Kidney tubule cell (primary cell): ENCODE data around the gene TBL1X.

Experiments used
- DNase-seq: peaks from one replicate; pipeline ENCODE4 v3.0.0-alpha.2; 2018; ENCODE audit warnings: low spot score

TBL1X gene

DNA sequence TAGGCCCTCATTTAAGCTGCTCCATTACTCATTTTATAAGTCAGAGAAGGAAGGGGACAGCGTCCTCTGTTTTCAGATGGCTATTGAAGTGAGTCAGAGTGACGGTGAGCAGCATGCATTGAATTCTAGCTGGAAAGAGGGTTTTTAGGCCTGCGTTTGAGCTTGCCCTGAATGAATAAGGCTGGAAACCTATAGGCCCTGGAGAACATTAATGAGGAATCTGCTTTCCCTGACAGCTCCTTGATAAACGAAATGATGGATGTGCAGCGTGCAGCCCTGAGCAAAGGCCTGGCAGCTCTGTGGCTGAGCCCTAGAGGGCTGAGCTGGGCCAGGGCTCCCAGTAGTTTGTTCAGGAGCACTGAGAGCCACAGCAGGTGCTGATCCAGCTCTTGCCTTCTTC is 33.4 kb downstream of the TBL1X start:
- no peak for DNase-seq

DNA sequence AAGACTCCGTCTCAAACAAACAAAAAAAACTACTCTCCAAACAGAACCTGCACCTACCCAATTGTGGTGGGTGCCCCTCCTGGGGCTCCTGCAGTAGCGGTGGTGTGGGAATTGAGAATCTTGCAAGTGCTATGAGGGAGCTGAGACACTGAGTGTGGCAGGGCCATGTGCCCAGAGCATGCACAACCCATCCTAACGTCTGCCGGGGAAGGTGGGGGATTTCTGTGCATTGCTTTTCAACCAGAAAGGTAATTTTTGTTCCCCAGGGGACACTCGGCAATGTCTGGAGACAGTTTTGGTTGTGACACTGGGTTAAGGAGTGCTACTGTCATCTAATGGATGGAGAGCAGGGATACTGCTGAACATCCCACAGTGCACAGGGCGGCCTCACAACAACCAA is 35.7 kb downstream of the TBL1X start:
- DNase-seq = no peak

DNA sequence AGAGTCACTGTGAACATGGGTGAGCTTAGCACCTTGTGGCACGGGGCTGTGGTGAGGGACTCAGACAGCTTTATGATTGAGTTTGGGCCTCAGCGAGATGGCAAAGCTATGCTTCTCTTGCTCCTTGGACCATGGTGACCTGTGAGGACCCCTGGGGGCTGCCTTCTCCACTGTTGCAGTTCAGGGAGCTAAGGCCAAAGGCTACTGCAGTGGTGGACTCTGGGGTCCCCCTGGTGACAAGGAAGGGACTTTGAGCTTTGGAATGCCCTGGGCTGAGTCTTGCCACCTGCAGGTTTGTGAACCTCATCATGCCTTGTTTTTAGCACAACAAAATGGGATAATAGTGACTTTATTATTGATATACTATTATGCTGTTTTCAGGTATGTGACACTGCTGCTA is 36.5 kb downstream of the TBL1X start:
- DNase-seq = no peak

DNA sequence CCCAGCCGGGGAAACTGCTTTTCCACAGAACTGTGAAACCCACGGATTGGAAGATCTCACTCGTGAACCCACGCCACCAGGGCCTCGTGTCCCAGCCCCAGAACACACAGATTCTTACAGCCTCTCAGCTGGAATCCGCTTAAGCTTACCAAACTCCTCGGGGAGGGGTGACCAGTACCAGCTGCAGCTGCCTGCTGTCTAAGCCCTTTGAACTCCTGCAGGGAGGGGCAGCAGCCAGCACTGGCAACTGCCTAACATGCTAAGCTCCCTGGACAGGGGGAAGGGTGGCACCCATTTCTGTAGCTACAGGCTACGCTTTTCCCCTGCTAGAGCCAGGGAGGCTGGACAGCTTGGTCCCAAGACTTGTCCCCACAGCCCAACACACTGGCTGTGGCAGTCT is 38.4 kb downstream of the TBL1X start:
- no peak for DNase-seq

DNA sequence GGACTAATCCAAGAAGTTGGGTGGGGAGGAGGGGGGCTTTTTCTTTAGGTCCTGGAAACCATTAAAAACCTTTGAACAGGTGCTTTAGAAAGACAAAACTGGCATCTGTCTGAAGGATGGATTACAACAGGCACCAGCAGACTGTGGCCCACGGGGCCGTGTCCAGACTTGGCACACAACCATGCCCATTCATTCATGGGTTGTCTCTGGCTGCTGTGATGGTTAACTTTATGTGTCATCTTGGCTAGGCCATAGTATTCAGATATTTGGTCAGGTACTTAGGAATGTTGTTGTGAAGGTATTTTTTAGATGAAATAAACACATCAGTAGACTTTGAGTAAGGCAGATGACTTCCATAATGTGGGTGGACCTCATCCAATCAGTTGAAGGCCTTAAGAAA is 45.5 kb downstream of the TBL1X start:
- DNase-seq = peak; percentile 68

DNA sequence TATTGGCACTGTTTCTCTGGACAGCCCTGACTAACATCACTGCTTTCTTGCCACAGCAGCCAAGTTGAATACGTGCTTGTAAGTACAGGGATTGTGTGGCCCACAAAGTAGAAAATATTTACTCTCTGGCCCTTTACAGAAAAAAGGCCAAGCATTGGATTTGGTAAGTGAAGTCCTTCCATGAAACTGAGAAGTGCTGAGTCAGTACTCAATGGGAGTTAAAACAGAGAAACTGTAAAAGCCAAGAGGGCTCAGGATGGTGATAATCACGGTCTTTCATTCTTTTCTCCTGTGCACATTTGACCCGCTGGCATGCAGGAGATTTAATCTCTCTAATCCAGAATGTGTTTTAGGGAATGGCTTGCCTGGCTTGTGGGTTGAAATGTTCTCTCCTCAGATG is 46.1 kb downstream of the TBL1X start:
- no peak for DNase-seq

DNA sequence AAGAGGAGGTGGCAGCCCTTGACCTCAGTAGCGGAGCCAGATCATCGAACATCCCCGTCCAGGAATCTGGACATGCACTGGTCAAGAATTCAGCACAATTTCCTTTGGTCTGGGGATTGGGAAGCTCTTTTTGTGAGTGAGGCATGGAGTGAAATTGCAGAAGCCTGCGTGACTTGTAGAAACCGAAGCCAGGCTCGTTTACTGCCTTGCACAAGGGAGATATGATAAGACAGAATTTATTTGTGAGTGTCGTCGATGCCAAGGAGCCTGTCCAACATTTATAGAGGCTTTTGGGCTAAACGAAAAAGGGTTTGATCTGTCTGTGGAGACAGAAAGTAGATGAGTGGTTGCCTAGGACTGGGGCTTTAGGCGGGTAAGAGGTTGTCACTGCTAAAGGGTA is 50.6 kb downstream of the TBL1X start:
- no peak for DNase-seq

DNA sequence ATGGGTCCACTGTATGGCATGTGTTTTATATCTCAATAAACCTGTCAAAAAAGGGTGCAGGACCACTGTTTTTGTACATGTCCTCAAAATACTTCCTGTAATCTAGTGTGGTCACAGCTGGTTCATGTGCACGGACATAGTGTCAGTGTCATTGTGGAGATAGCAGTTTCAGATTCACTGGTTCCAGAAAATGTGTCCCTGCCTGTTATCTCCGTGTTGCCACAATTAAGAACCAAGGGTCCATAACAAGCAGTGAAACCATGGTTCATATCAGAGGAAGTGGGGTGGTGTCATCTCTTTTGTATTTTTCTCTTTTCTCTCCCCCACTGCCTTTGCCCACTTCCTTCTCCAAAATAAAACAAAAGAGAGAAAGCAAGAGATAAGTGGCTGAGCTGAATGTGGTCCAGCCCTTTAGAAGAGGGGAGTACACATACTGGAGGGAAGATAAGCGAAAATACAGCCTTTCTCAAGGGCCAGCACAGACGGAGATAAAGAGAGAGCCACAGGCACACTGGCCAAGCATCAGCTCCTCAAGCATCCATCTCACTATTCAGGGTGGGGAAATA is 51.2 kb downstream of the TBL1X start:
- DNase-seq = no peak

DNA sequence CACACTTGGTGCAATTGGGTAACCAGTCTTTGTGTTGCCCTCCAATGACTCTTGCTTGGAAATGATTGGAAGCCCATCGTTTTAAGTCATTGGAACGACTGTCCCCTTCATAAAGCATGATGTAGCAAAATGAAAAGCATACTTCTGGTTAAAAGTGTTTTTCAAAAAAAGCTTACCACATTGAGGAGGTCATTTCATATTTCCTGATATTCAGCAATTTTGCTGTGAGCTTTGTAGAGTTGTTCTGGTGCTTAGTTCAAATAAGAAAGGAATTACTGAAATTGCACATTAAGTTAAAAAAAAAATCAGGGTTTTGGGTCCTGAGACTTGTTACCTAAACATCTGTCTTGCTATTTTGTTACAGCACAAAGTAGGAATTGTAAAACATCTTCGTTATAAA is 51.8 kb downstream of the TBL1X start:
- no peak for DNase-seq

DNA sequence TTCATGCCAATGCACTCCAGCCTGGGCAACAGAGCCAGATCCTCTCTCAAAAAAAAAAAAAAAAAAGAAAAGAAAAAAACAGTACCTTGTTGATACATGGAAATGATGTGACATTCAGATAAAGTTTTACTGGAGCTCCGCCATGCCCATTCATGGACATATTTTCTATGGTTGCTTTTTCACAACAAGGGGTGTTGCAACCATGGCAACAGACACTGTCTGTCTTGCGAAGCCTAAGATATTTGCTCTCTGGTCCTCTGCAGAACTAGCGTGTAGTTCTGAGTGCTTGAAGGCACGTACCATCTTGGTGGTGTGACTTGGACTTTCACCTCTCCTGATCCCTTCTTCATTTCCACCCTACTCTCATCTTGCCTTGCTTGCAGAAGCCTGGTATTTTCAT is 53.2 kb downstream of the TBL1X start:
- DNase-seq = no peak

DNA sequence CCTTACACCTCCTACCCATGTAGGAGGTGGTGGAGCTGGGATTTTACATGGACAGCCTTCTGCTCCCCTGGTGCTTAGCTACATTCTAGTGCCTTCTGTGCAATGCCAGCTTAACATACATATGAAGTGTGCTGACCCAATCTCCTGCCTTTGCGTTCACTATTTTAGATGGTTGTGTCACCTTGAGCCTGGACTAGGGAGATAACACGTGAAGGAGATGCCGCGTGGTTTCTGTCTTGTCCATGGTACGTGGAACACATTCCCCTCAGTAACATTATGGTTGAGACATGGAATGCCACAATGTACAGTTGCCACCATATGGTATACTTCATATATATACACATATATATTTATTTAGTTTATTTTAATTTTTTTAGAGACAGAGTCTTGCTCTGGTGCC is 54.0 kb downstream of the TBL1X start:
- no peak for DNase-seq

DNA sequence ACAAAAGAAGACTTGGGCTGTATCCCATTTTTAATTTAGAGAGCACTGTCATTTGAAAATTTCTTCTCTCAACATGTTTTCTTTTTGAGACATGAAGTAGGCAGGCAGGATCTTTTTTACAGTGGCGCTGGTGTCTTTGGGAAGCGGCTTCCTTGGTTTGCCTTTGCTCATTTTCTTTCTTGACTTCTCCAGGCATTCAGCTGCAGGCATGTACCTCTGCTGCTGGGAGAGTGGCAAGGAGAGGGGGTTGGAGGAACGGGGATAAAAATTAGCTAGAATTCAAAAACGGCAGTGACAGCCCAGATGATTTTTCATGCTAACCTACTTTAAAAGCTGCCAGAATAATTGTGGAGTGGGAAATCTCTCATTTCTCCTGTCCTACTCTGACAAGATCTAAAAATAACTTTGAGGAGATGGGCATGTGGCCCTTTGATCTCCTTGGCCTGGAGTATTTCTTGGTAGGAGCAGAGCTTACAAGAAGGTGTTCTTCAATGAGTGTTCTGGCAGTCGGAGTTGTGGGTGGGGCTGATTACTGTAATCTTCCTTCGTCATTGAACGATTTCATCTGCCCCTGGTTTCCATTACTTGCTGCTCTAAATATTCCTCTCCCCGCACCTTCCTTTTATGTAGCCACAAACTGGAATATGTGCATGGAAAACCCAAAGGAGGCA is 54.8 kb downstream of the TBL1X start:
- no peak for DNase-seq

DNA sequence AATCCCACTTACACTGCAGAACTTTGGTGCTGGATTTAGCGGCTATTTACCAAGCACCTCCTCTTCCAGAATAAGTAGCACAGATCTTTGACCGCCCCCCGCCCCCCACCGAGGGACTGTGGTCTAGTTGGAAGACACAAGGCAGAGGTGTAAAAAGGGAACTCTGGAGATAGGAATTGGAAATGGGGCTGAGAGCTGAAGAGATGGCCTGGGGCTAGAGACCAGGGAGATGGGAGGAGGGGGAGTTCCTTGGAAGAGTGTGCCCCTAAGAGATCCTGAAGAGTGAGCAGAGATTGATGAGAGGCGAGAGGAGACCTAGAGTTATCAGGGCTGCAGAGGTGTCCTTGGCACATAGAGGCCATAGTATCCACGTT is 55.3 kb downstream of the TBL1X start:
- DNase-seq = no peak

DNA sequence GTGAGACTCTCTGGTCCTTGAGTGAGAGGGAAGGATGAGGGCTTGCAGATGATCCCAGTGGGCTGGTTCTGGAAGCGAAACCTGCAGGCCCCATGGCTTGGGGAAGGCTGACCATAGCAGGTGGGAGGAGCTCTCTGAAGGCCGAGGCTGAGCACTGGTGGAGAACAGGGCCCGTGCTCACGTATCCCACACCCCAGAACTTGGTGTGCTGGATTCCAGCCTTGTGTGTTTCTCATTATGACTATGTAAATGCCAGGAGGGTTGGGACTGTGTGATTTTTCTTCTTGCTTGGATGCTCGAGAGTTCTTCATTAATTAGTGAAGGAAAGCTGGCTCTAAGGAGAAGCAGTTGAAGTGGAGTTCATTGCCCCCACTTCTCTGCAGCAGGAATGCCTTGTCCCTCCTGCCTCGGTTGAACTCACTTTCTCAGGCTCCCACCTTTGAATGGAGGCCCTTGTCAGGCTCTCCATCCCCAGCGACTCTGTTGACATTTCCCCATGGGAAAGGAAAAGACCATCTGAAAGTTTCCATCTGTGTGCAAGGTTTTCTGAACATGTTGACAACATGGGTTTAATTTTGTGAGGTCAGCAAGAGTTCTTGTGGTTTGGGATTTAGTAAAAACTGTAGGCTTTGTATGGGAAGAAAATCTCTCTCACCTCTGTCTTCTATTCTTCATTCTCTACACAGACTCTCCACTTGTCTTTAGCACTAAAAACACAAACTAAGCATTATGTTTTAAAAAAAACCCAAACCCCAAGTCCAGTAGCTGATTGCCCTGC is 57.7 kb downstream of the TBL1X start:
- no peak for DNase-seq

DNA sequence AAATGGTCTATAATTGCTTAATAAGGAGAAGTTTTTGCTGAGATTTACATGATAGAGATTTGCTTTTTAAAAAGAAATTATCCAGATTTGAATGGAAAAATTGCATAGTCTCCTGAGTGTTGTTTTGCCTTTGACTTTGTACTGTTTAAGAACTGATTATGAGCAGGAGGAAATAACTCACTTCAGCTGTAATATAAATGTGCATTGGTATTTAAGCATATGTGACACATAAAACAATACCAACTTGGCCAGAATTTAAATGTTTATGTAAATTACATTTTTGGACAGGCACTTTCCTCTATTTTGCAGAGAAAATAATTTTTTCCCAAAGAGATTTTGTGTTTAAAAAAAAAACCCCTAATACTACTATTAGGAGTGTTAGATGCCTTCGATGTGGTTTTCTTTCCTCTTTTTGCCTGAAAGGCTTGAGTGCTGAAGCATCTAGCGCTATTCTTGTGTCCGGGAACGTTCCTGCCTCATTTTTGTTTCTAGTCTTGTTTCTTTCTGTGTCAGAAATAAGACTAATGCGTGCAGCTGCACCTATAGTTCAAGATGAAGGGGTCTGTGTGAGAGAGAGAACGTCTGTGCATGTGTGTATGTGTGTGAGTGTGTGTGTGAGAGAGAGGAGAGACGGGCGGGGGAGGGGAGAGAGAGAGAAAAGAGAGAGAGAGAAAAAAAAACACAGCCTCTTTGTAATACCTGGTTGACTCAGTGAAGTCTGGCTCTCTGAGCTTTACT is 60.8 kb downstream of the TBL1X start:
- no peak for DNase-seq

DNA sequence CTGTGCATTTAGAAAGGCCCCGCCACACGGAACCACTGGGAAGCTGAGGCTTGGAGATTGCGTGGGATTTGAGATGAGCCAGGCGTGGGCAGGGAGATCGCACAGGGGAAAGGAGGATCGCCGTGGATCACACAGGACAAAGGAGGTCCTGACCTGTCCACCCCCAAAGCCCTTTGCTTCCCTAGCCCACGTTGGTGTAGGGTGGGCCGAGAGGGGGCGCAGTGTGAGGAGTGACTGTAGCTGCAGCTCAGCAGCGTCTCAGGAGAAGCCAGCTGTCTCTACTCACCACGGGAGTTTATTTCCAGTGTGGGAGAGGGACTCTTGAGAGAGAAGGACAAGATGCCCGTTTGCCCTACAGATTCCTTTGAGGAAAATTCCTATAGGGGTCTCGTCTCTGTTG is 62.1 kb downstream of the TBL1X start:
- DNase-seq = no peak

DNA sequence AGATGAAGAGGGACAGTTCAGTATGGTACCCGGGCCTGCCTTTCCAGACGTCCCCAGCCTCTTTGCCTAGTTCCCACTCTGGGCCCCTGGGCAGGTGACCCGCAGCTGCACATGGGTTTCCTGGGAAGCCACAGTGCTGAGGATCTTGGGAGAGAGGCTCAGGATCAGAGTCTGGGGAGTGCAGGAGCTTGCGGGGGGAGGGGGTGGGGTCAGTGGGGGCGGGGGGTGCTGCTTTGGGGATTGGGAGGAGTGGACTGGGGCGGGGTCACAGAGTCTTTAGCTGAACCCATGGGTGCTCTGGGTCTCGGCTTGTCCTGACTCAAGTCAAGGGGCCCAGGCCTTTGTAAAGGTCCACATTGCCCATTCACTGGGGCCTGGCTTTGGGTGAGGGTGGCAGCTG is 63.6 kb downstream of the TBL1X start:
- no peak for DNase-seq

DNA sequence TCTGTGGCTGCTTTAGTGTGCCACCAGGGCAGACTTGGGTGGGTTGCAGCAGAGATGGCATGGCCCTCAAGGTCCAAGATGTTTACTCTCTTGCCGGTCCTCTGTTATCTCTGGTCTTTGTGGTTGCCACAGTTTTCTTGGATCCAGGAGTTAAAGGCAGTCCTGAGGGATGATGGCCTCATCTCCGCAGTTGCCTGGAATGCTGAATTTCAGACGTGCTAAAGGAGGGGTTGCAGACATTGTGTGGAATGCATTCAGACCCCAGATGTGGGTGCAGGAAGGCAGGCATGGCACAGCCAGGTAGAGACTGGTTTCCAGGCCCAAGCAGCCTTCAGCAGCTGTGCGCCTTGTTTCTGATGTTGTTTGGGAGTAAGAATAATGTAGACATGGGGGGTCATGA is 64.4 kb downstream of the TBL1X start:
- no peak for DNase-seq

DNA sequence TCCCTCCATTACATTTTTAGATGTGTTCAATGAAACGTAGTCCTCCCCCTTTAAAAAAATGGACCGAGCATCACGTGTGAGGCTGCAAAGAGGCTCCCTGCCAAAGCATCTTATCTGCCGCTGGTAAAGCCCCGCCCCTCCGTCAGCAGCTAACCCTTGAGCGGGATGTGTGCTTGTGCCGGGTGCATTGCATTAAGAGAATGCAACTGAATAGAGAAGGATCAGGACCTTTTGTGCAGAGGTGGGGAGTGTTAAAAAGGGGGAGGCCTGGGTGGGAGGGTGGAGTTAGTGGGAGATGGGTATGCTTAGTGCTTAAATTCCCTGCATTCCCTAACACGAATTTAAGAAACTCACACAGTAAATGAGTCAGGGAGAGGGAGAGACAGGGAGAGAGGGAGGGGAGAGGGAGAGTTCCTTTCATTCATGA is 66.0 kb downstream of the TBL1X start:
- DNase-seq = peak; percentile 66

DNA sequence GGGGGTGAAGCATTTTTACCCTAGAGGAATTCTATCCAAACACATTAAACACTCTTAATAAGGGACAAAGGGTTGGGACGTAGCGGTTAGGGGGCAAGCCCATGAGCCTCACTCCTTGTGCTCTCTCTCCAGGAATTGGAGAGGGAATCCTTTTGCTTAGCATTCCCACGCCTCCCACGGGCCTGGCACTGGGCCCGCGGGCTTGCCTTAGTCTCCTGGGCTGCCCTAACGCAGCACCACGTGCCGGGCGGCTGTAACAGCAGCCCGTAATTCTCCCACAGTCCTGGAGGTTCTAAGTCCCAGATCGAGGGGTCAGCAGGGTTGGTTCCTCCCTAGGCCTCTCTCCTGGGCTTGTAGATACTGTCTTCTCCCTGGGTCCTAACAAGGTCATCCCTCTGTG is 67.5 kb downstream of the TBL1X start:
- DNase-seq = no peak

DNA sequence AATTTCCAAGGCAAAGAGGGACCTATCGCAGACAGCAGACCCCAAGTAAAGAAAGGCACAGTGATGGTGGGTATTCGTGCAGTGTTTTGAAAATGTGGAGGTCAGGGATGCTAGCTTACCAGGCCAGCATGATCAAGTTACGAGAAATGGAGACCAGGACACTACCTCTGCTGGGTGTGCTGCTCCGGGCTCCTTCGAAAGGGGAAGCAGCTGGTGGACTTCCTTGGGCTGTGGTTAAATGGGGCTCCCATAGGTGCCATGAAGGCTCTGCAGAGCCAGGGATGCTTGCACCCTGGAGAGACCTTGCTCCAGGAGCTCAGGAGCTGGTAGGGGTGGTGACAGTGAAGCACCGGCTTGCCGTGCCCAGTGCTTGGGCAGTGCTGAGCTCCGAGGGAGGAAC is 68.8 kb downstream of the TBL1X start:
- DNase-seq = no peak

DNA sequence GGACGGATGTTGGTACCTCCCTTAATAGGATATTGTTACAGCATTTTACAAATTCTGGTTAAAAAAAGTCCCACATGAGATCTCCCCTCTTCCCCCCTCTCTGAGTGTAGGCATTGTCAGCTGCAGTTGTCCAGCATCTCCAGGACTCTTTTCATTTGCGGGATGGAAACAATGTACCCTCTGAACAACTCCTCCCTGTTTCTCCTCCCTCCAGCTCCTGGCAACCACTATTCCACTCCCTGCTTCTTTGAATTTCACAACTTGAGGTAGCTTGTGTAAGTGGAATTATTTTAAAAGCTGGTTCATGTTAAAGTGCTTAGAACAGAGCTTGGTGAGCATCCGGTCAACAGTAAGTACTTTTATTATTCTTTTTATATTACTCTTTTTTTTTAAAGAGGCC is 69.8 kb downstream of the TBL1X start:
- no peak for DNase-seq

DNA sequence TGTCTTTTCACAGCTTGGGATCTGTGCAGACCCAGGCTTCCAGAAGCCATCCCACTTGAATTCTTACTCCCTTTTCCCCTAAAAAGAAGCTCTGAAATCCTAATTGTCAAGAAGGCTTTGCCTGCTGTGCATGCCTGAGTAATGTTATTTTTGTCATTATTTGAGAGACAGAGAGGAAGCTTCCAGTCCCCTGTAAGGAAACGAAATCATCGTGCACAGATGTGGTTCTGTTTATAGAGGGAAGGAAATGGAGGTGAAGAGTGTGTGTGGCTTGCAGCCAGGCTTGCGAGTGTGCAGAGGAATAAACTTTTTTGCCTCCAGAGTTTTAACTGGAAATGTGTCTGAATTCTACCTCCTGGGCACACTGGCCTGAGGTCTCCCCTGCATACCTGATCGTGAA is 70.2 kb downstream of the TBL1X start:
- DNase-seq = no peak
